HG02623 (cell line): Measurements from ENCODE around the gene LRP5.

ENCODE experiments used
- ATAC-seq: cut with Tn5 transposase; IDR thresholded peaks from one replicate; pipeline ENCODE4 v1.9.1; 2021; ENCODE audit warnings: moderate library complexity; ENCODE audit not compliant: unreplicated experiment

The LRP5 gene

GRCh38 chr11:68369756-68370155, 57.4 kb downstream of the LRP5 start:
- no peak for ATAC-seq

DNA sequence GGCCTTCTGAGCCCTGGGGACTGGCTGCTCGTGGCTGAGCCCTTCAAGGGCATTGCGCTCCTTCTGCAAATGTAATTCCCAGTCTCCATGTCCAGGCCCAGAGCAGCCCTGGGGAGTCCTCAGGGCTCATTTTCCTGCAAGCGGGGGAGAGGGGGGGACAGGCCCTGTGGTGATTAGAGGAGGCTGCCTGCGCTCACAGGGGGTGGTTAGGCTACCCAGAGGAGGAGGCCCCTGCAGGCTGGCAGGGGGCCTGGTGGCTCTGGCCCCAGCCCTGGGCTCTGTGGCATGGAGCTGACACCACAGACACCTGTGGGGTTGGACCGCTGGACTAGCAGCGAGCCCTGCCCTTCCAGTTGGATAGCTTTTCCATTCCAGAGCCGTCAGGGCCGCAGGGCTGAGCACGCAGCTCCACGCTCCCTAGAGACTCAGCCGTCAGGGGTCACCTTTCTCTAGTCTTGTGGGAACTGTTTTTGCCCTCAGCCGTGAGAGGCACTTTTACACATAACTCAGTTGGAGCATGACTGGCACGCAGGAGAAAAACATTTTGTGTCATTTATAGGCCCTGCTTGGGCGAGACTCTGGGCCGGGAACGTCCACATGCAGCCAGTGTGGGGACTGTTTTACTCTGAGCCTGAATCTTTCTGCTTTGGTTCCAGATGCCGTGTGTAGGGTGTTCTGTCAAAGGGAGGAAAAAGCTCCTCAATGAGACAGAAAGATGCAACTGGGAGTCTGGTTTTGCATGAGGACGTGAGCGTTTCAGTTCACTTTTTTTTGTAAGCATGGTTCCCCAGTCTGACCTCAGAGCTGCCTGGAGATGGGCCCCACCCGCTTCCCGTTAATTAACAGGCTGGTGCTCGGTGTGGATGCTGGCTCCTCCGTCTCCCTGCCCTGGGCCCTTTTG, 58.1 kb downstream of the LRP5 start:
- ATAC-seq, result peak; percentile 79

DNA sequence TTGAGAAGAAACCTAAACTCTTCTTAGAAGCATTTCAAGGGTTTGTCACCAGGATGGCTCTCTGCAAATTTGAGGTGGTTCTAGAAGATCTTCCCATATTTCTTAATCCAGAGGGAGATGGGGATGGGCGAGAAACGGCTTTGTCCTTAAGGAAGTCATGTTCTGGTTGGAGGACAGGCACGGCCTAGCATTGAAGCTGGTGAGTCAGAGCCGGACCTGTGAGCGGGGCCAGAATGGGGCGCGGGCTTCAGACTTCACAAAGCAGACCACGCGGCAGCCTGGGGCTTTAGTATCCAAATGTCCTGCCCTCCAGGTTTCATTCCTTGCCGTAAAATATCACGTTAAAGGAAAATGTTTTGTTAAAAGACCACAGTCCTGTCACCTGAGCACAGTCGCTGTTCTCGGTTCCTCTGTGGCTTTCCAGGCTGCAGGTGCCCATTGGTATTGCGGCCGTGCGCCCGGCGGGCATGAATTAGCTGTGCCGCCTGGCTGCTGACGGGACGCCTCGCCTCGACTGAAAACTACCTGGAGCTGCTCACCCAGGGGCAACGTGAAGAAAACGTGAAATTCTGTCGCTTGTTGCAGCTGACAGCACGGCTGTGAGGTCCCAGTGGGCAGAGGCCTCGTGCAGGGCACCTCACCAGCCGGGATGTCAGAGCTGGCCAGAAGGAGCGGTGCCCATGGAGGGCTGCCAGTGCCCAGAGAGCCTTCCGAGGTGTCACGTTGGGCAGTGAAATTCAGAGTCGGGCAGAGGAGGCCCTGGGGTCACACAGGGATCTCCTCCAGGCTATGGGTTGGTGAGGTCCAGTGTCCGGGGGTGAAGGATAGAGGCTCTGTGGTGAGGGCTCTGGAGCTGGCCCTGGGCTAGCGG, 59.0 kb downstream of the LRP5 start:
- no peak for ATAC-seq

GRCh38 chr11:68372114-68372513, 59.7 kb downstream of the LRP5 start:
- no peak for ATAC-seq

GRCh38 chr11:68372625-68373024, 60.2 kb downstream of the LRP5 start:
- ATAC-seq, result no peak

DNA sequence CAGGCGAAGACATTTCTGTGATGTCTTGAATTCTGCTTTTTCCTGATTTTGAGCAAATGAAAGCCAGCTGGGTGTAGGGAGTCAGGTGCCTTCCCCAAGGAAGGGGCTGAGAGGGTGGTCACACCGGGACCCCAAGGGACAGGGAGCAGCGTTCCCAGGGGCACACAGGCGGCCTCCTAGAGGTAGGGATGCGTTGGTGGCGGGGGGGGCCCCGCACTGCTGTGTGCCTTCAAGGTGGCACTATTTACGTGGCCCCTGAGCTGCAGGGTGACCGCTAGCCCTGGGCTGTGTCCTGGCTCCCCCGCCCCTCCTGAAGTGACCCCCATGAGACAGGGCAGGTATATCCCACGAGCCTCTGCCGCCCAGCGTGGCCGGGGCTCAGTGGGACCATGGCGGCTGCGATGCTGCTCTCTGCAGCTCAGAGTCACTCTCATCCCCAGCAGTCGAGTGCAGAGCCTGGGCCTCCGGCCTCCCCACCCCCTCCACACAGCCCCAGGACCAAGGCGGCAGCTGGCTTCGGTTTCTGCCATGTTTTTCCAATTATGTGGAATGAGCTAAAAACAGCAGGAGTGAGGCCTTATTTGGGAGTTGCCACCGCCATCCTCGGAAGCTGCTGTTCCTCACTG, 60.9 kb downstream of the LRP5 start:
- no peak for ATAC-seq

GRCh38 chr11:68373815-68374501, 61.6 kb downstream of the LRP5 start:
- no peak for ATAC-seq

DNA sequence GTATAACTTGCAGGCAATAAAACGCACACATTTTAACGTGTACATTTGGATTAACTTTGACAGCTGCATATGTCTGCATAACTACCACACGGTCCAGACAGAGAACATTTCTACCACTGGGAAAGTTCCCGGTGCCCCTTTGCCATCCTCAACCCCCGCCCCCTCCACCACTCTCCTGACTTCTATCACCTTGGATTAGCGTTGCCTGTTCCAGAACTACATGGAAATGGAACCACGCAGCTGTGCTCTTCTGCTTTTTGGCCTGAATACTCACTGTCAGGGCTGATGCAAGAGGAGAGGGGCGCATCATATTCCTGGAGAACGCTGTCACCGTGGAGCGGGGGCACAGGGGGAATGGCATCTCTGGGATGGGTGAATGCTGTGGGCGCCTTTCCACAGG, 62.1 kb downstream of the LRP5 start:
- ATAC-seq, result no peak

DNA sequence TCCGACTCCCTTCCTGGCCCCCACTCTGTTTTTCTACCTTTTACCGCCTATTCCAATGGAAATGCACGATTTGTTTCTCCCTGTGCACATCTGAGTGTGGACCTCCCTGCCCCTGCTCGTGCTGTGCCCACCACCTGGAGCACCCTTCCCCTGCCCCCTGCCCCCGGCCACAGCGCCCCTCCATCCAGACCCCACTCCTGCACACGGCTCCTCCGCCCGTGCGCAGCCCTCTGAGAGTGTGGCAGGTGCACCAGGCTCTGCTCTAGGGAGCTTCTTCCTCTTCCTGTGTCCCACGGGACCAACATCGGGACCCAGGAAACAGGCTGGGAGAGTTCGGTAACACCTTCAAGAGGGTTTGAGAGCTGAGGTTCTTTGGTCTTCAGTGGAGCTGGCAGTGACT, 62.9 kb downstream of the LRP5 start:
- no peak for ATAC-seq

- ATAC-seq, result no peak
Measured at GRCh38 chr11:68375766-68376165, 63.4 kb downstream of the LRP5 start.

- no peak for ATAC-seq
Measured at GRCh38 chr11:68377389-68377795, 65.0 kb downstream of the LRP5 start.

- no peak for ATAC-seq
Measured at GRCh38 chr11:68379206-68379605, 66.8 kb downstream of the LRP5 start.

GRCh38 chr11:68380786-68381622, 68.6 kb downstream of the LRP5 start:
- no peak for ATAC-seq

- ATAC-seq, result no peak
Measured at GRCh38 chr11:68381716-68382115, 69.3 kb downstream of the LRP5 start.

GRCh38 chr11:68382358-68382998, 70.1 kb downstream of the LRP5 start:
- no peak for ATAC-seq

DNA sequence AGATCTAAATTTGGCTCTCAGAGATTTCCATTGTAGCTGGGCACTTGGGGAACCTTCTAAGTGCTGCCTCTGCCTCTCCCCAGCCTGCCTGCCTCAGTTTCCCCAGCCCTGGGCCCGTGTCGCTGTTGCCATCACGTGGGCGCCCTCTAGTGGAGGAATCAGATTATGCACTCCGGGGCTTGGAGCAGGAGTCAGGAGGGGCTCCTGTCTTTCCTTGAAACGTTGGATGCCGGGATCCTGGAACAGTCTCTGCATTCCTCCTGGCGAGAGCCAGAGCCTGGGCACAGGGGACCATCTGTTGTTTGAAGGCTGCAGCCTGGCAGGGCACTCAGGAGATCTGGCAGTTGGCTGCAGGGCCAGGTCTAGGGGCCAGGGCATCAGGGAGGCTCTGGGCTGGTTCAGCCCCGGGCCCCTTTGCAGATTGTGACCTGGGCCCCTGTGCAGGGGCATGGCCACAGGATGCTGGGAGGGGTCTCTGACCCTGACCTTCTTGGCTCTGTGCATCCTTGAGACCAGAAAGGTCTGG, 71.6 kb downstream of the LRP5 start:
- ATAC-seq, result no peak

DNA sequence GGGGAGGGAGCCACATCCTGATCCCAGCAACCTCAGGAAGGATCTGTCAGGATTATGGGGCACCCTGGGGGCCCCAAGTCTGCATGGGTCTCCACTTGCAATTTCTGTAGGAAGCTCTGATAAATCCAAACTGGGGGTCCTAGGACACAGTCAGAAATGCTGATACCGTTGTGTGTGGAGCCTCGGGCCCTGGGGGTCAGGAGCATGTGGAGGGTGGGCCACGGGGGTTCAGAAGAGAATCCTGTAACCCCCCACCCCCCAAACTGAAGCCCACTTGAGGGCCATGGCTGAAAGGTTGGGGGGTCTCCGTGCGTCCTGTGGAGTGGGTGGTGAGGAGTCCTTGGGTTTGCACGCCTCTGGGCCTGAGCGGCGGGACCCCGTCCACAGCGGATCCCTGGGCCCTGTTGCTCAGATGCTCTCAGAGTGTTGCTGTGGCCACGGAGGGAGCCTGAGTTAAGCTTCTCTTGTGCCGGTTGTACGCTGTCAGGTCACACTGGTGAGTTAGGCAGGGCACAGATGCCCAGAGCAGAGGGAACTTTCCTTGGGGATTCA, 72.2 kb downstream of the LRP5 start:
- ATAC-seq, result no peak

GRCh38 chr11:68385128-68385527, 72.7 kb downstream of the LRP5 start:
- no peak for ATAC-seq
